VCaP (cell line): ENCODE data around the gene SUMO1.

Experiments used
- H3K27ac ChIP-seq: fragments of 450-650 bp; 2 replicates; pipeline ENCODE4 v1.5.1; 2017
- CTCF ChIP-seq: fragments of 450-650 bp; conservative IDR thresholded peaks from 2 replicates; pipeline ENCODE4 v1.5.1; 2017; ENCODE audit warnings: mild to moderate bottlenecking, moderate library complexity

The SUMO1 gene

GRCh38 chr2:202178346-202178958 lies 59.9 kb downstream of the SUMO1 start:
- TF ChIP-seq CTCF = peak; percentile 85
- no peak overlapping the region for H3K27ac ChIP-seq

- H3K27ac ChIP-seq = no peak overlapping the region
- TF ChIP-seq CTCF = no peak
Observed at GRCh38 chr2:202172439-202173211, 65.8 kb downstream of the SUMO1 start.

- TF ChIP-seq CTCF = no peak
- no peak overlapping the region for H3K27ac ChIP-seq
Observed at GRCh38 chr2:202171241-202171825, 67.1 kb downstream of the SUMO1 start.

- no peak overlapping the region for H3K27ac ChIP-seq
- no peak for TF ChIP-seq CTCF
Observed at GRCh38 chr2:202169832-202170424, 68.5 kb downstream of the SUMO1 start.

- H3K27ac ChIP-seq = no peak overlapping the region
- TF ChIP-seq CTCF = no peak
Observed at GRCh38 chr2:202169131-202169530, 69.3 kb downstream of the SUMO1 start.

GRCh38 chr2:202165945-202166344 lies 72.5 kb downstream of the SUMO1 start:
- no peak overlapping the region for H3K27ac ChIP-seq
- TF ChIP-seq CTCF = no peak

- TF ChIP-seq CTCF = no peak
- H3K27ac ChIP-seq = no peak overlapping the region
Observed at GRCh38 chr2:202165208-202165607, 73.2 kb downstream of the SUMO1 start.
